ENCODE results near the gene HEXIM1.
A peak's percentile ranks its signal among the peaks of the same experiment; 100 is the strongest.

The HEXIM1 gene

DNA sequence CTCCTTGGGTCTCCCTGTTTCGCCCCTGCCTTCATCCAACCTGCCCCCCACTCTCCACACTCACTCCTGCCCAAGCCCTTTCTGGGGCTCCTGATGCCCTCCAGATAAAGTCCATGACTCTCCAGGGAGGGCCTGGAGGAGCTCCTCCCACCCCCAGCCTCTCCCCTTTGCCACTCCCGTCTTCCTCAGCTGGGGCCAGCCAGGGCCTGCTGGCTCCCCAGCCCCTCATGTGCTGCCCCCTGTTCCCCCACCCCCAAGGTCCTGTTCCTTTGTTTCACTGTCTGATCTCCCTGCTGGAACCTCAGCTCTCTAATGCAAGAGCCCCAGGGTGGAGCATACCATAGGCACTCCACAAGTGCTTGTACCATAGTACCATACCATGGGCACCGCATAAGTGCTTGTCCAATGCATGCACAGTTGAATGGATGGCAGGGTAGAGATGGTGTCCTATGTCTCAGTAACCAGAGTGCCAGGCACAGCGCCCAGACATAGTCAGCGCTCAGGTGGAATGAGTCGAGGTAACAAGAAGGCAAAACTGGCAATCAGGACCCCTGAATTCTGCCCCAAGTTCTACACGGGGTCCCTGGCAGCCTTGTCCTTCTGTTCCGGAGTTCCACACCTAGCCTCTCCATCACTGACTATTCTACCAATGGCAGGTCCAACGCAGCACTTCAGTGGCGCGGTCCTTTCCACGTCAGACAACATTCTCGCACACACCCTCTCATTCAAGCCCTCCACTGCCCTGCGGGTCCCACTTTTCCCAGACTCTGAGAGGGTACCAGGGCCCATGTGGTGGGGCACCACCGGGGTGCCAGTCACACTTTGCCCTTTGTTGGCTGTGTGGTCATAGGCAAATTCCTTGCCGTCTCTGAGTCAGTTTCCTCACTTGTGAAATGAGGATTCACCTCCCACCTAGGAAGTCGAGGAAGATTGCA is 17.3 kb upstream of the HEXIM1 start:
- H3K4me3 ChIP-seq (ENCODE audit: insufficient read depth, low read length, poor library complexity, severe bottlenecking) = no peak overlapping the region

DNA sequence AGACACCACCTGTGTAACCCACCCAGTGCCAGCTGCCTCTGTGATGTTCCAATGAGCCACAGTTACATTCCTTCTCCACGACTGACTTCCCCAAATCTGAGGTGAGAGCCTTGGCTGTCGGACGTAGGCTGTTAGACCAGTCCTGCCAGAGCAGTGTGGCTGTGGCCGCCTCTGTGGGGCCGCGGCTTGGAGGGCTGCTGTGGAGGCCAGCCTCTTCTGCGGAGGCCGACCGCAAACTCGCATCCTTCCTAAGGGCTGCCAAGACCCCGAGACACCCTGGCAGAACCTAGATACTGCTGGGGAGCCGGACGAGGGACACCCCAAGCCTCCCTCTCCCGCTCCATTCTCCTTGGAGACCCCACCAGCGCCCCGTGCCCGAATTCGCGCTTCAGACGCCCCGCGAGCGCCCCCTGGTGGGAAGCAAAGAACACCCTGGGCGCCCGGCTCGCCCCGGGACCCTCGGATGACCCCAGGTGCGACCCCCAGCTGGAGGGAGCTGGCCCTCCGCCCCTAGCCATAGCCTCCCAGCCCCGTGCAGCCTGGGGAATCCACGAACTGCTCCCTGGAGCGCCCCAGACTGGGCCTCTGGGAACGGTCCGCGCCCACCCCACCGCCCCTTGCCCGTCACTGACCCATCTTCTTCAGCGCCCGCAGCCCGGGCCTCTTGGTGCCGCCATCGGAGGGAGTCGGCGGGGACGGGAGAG is 16.5 kb upstream of the HEXIM1 start:
- Histone ChIP-seq H3K79me2 (ENCODE audit: insufficient read depth, low read length) (no peaks in the 10 kb centered on the region), H3K27ac (ENCODE audit: low read depth, low read length) (no peak overlapping the region), H3F3A (ENCODE audit: insufficient read depth) (peaks cover 4% of the 10 kb centered on the region; the same call in 1 of the 2 replicates), H3K9ac (ENCODE audit: low read length) (peak overlapping the region; percentile 61), H3K9me3 (ENCODE audit: insufficient read depth, low read length) (no peaks in the 10 kb centered on the region), H3K9me2 (replicated peaks; ENCODE audit: insufficient read depth, low read length) (no peaks in the 10 kb centered on the region), H3K27me3 (ENCODE audit: low read length) (no peaks in the 10 kb centered on the region), H2AFZ (ENCODE audit: low read depth, low read length, severe bottlenecking) (no peak overlapping the region), H3K36me3 (ENCODE audit: low read length) (no peaks in the 10 kb centered on the region), H4K20me1 (ENCODE audit: low read depth, low read length) (no peaks in the 10 kb centered on the region), H3K4me2 (ENCODE audit: low read depth, low read length, poor library complexity, severe bottlenecking) (peak overlapping the region; percentile 69), H3K4me3 (ENCODE audit: insufficient read depth, low read length, poor library complexity, severe bottlenecking) (peak overlapping the region; percentile 63)
- no peak for TF ChIP-seq EZH2phosphoT487 (conservative IDR thresholded peaks at IDR 0.05; ENCODE audit: low read length)
- TF ChIP-seq, protein P1, sequence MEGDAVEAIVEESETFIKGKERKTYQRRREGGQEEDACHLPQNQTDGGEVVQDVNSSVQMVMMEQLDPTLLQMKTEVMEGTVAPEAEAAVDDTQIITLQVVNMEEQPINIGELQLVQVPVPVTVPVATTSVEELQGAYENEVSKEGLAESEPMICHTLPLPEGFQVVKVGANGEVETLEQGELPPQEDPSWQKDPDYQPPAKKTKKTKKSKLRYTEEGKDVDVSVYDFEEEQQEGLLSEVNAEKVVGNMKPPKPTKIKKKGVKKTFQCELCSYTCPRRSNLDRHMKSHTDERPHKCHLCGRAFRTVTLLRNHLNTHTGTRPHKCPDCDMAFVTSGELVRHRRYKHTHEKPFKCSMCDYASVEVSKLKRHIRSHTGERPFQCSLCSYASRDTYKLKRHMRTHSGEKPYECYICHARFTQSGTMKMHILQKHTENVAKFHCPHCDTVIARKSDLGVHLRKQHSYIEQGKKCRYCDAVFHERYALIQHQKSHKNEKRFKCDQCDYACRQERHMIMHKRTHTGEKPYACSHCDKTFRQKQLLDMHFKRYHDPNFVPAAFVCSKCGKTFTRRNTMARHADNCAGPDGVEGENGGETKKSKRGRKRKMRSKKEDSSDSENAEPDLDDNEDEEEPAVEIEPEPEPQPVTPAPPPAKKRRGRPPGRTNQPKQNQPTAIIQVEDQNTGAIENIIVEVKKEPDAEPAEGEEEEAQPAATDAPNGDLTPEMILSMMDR (IDR thresholded peaks at IDR 0.05; ENCODE audit: insufficient read depth, low read length, poor library complexity, severe bottlenecking) = peak; percentile 86

More for the DNA sequence above, 17.3 kb upstream of the HEXIM1 start:
- no peaks in the 10 kb centered on the region for H3K79me2 ChIP-seq (ENCODE audit: insufficient read depth, low read length)
- no peak overlapping the region for H3K4me2 ChIP-seq (ENCODE audit: low read depth, low read length, poor library complexity, severe bottlenecking)
- no peaks in the 10 kb centered on the region for H3K9me3 ChIP-seq (ENCODE audit: insufficient read depth, low read length)
- no peak overlapping the region for H3K9ac ChIP-seq (ENCODE audit: low read length)
- TF ChIP-seq EZH2phosphoT487 (conservative IDR thresholded peaks at IDR 0.05; ENCODE audit: low read length) = no peak
- TF ChIP-seq, protein P1 (IDR thresholded peaks at IDR 0.05; ENCODE audit: insufficient read depth, low read length, poor library complexity, severe bottlenecking) = no peak
- H4K20me1 ChIP-seq (ENCODE audit: low read depth, low read length) = no peaks in the 10 kb centered on the region
- H3K9me2 ChIP-seq (replicated peaks; ENCODE audit: insufficient read depth, low read length) = no peaks in the 10 kb centered on the region
- H3K27me3 ChIP-seq (ENCODE audit: low read length) = no peaks in the 10 kb centered on the region
- no peaks in the 10 kb centered on the region for H3K36me3 ChIP-seq (ENCODE audit: low read length)
- H2AFZ ChIP-seq (ENCODE audit: low read depth, low read length, severe bottlenecking) = no peak overlapping the region
- peaks cover 4% of the 10 kb centered on the region; the same call in 1 of the 2 replicates for H3F3A ChIP-seq (ENCODE audit: insufficient read depth)
- H3K27ac ChIP-seq (ENCODE audit: low read depth, low read length) = no peak overlapping the region

DNA sequence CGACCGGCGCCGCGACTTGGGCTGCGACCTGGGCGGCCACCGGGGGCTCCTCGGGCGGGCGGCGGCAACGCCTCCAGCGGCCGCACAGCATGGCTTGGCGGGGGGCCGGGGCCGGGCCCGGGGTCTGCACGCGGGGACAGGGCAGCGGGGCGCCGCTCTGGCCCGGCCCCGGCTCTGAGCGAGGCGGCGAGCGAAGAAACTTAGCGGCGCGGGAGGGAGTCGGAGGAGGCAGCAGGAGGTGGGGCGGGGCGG is 16.0 kb upstream of the HEXIM1 start, which contains the start of gene PLCD3:
TSS of gene PLCD3 (minus strand) at position 196 of the 252 bp plus-strand sequence. CDS start at position 91, 105 bp downstream.
- Histone ChIP-seq H3K9me2 (replicated peaks; ENCODE audit: insufficient read depth, low read length) (no peaks in the 10 kb centered on the region), H3K4me2 (ENCODE audit: low read depth, low read length, poor library complexity, severe bottlenecking) (peak within 1 kb of the TSS; percentile 83), H3K27me3 (ENCODE audit: low read length) (no peaks in the 10 kb centered on the region), H3K36me3 (ENCODE audit: low read length) (no peaks in the 10 kb centered on the region), H2AFZ (ENCODE audit: low read depth, low read length, severe bottlenecking) (peak within 1 kb of the TSS; percentile 95), H3K79me2 (ENCODE audit: insufficient read depth, low read length) (no peaks in the 10 kb centered on the region), H3F3A (ENCODE audit: insufficient read depth) (peaks cover 4% of the 10 kb centered on the region; the same call in 1 of the 2 replicates), H3K9ac (ENCODE audit: low read length) (peak within 1 kb of the TSS; percentile 61), H3K27ac (ENCODE audit: low read depth, low read length) (peak within 1 kb of the TSS; percentile 54), H3K4me3 (ENCODE audit: insufficient read depth, low read length, poor library complexity, severe bottlenecking) (peak within 1 kb of the TSS; percentile 63), H4K20me1 (ENCODE audit: low read depth, low read length) (no peaks in the 10 kb centered on the region), H3K9me3 (ENCODE audit: insufficient read depth, low read length) (no peaks in the 10 kb centered on the region)
- no peak for TF ChIP-seq EZH2phosphoT487 (conservative IDR thresholded peaks at IDR 0.05; ENCODE audit: low read length)
- TF ChIP-seq, protein P1 (IDR thresholded peaks at IDR 0.05; ENCODE audit: insufficient read depth, low read length, poor library complexity, severe bottlenecking) = no peak

Data from SU-DHL-6 (cell line).